ENCODE data around the gene C1QA.
A peak's percentile ranks its signal among the peaks of the same experiment; 100 is the strongest.

Gene C1QA

DNA sequence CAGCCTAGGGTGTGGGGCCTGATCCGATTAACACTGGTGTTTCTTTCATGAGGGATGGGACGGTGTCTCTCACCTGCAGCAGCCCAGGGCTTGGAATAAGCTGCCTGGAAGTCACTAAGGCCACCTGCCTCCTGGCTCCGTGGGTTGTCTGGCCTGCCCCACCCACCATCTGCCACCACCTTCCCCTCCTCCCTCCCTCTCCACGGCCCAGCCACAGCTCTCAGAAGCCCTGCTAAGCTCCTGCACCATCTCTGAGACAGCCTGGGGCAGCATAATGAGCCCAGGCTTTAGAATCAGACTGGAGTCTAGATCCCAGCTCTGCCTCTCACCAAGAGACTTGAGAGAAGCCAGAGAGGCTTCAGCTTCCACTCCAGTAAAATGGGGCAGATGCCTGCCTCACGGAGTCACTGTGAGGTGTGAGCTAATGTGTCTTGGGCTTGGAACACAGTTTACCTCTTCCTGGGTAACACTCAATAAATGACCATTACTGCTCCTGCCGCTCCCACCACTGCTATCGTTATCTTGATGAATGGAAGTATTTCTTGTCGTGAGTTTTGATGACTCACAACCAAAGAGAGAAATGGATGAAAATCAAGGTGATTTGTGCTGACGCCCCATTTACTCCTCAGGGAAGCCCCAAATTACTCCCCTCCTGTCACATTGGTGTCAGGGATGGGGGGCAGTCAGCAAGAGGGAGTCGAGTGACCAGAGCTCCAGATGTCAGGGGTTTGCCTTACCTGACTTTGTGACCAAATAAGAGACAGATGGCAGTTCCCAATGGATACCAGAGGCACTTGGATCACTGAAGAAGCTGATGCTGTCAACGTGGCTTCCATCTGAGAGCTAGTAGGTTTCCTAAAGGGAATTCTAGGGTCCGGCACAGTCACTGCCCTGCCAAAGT lies 23.5 kb upstream of the C1QA start:
- peak; percentile 9 for DNase-seq

GRCh38 chr1:22613572-22613918 lies 22.9 kb upstream of the C1QA start:
- DNase-seq, result no peak

DNA sequence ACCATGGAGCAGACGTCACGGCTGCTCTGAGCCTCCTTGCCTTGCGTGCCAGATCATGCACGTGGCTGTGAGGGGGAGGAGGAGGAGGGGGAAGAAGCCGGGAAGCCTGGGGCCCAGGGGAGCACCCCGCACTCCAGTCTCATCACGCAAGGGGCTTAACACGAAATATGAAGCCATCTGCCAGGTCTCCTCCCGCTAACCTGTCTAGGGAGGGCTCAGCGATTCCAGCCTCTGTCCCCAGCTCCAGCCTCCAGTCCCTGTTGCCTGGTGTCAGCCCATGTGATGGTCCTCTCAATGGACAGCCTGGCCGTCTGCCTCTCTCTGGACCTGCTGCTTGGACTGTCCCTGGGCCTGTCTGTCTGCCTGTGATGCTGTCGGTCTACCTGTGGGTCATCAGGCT lies 22.5 kb upstream of the C1QA start:
- no peak for DNase-seq

DNA sequence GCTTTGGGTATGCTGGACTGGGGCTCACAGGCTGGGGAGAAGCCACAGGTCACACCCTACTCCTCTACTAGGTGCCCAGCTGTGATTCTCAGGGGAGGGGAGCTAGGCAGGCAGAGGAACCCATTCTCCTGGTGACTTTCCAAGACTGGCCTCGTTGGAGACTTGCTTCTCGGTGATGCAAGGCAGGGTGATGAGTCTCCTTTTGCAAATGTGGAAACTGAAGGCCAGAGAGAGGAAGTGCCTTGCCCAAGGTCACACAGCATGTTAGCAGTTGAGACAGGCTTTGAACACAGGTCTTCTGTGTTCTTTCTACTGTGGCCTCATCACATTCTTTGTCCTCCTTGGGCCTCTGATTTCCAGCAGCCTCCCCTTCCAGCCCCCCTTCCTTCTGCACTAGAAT lies 20.5 kb upstream of the C1QA start:
- no peak for DNase-seq

DNA sequence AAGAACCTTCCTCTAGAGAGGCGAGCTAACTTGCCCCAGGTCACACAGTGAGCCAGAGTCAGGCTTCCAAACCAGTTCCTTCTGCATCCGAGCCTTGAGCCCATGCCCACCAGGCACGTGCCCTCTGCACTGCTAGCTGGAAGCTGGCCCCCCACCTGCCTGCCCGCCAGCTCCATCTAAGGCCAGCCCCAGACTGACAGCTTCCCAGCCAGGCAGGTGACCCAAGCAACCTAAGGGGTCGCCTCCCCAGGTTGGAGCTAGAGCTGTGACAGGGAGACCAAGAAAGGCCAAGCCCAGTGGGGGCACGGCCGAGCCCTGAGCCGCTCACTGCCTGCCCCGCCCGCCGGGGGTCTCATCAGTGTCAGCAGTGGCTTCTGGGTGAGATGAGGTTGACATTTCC lies 19.9 kb upstream of the C1QA start:
- DNase-seq, result no peak

DNA sequence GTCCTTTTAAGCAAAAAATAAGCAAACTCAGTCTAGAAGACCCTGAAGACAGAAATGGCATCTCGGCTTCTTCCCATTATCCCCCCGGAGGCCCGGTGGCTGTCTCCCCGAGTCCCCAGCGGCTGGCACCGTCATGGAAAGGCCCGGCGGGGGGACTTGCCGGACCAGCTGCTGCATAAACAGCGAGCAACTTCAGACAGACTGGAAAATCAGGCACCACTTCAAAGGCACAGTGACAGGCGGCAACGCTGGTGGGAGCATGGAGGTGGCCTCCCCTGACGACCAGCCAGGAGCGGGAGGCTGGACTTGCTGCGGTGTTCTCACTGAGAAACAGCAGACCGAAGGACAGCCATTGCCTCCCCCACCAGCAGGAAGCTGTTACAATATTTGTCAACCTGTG lies 18.4 kb upstream of the C1QA start:
- peak; percentile 44 for DNase-seq

- DNase-seq, result no peak
Measured at GRCh38 chr1:22619252-22619651, 17.2 kb upstream of the C1QA start.

DNA sequence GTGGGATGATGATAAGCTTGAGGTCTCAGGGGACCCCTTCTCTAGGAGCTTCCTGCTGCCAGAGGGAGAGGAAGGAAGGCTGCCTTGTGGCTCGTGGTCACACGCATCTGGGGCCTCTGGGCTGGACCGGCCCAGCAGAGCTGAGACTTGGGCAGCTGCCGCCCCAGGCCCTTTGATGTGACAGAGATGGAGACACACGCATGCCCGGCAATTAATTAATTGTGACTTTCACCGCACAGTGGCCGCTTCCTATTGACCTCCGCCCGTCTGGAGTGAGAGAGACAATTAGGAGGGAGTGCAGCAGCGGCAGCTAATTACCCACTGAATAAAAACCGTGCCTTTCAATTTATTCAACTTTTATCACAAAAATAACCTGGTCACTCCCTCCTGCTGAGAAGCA lies 16.6 kb upstream of the C1QA start:
- no peak for DNase-seq

DNA sequence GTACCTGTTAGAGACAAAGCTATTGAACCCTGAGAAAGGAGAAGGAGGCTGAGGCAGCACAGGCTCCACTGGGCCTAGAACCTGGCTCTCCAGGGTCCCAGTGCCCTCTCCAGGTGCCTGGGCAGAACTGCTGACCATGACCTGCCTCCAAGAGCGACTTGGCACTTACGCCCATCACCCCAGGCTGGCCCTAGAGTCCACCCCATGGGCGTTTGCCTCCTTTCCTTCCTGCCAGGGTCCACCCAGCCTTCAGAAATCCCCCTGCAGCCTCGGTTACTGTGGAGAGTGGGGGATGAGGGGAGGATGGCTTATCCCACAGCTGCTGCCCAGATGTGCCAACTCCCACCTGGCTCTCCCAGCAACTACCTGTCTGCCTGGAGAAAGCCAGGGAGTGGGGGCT lies 14.7 kb upstream of the C1QA start:
- DNase-seq, result no peak

GRCh38 chr1:22625262-22625925 lies 11.0 kb upstream of the C1QA start:
- DNase-seq, result no peak

GRCh38 chr1:22626237-22627157 lies 9.9 kb upstream of the C1QA start:
- no peak for DNase-seq

- no peak for DNase-seq
Measured at GRCh38 chr1:22627331-22627730, 9.1 kb upstream of the C1QA start.

- no peak for DNase-seq
Measured at GRCh38 chr1:22628698-22629444, 7.6 kb upstream of the C1QA start.

DNA sequence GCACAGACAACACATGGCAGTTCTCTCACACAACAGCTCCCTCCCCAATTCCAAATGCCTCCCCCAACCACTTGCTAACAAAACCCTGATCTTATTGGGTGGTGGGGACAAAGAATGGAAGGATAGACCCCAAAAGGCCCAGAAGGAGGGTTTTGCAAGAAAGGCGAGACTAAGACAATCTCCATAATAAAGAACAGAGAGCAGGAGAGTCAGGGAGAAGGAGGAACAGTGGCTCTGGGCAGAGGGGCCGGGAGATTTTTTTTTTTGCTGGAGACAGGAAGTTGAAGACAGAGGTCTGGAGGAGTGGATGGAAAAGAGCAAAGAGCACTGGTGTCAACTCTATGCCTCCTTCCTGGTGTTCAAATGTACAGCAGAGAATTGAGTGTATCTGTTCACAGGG lies 6.5 kb upstream of the C1QA start:
- no peak for DNase-seq

DNA sequence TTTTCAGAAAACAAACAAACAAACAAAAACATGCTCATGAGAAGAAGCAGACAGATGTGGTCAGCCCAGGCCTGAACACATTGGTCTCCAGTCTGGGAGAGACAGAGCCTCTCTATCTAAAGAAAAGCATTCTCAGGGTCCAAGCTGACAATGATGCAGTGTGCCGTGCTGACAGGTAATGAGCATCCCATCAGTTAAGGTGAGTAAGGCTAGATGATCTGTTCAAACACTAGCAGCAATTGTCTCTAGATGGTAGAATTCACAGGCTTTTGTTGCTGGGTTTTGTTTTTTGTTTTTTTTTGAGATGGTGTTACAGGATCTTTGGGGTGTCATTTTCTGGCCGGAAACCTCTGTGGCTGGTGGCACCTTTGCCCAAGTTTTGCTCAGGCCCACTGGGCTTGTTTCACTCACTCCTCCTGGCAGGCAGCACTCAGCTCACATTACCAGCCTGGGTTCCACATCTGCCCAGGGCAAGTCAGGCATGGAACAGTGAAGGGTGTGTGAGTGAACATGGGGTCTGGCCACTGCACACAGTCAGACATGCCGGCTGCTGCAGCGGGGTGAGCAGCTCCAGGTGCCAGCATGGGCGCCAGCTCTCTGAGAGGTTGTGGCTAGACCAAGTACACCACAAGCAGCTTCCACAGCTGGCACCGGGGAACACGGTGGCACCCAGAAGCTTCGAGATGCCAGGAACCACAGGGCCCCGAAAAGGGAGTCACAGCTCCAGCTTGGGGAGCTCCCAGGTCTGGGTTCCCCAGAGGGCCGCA lies 2.5 kb upstream of the C1QA start:
- no peak for DNase-seq

- DNase-seq, result no peak
Measured at GRCh38 chr1:22635436-22635835, 992 bp upstream of the C1QA start.

DNA sequence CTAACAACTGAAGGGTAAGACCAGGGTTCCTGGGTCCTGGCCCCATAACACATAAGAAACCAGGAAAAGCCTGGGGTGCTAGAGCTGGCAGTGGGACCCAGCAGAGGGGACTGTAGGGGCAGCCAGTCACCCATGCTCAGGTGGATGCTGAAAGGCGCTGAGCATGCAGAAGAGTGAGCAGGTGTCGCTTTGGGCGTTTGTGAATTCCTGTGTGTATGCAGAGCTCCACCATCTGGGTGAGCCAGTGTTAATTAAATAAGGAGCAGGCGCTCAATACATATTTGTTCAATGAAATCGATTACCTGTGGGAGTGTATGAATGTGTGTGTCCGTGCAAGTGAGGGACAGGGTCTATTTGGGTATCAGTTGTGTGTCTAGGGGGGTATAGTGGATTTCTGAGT lies 499 bp downstream of the C1QA start:
- DNase-seq, result peak; percentile 14

GRCh38 chr1:22637907-22638445 lies 1.5 kb downstream of the C1QA start:
- DNase-seq, result no peak

- DNase-seq, result no peak
Measured at GRCh38 chr1:22638476-22639234, 2.2 kb downstream of the C1QA start.

DNA sequence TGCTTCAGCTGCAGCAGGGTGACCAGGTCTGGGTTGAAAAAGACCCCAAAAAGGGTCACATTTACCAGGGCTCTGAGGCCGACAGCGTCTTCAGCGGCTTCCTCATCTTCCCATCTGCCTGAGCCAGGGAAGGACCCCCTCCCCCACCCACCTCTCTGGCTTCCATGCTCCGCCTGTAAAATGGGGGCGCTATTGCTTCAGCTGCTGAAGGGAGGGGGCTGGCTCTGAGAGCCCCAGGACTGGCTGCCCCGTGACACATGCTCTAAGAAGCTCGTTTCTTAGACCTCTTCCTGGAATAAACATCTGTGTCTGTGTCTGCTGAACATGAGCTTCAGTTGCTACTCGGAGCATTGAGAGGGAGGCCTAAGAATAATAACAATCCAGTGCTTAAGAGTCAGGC lies 2.9 kb downstream of the C1QA start:
- no peak for DNase-seq

GRCh38 chr1:22641247-22641646 lies 4.8 kb downstream of the C1QA start:
- DNase-seq, result no peak
